LNCAP (cell line): ENCODE measurements around the gene CA7.

Source experiments
- TF ChIP-seq, protein P1 (sequence below): fragments of 450-650 bp; IDR thresholded peaks from 2 replicates; pipeline ENCODE4 v1.5.1; 2017; ENCODE audit warnings: mild to moderate bottlenecking

Gene CA7

DNA sequence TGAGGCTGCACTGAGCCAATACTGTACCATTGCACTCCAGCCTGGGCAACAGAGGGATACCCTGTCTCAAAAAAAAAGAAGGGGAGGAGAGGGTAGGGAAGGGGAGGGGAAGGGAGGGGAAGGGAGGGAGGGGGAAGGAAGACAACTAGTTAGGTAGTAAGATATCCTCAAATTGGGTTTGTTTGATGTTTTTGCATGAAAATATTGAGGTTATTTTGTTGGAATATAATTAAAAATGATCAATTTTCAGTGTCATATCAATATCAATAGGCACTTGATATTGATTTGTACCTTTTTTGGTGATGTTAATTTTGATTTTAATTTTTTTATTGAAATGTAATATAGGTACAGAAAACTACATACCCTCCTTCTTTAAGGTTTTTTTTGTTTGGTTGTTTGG lies 19.5 kb downstream of the CA7 start:
- TF ChIP-seq, protein P1, sequence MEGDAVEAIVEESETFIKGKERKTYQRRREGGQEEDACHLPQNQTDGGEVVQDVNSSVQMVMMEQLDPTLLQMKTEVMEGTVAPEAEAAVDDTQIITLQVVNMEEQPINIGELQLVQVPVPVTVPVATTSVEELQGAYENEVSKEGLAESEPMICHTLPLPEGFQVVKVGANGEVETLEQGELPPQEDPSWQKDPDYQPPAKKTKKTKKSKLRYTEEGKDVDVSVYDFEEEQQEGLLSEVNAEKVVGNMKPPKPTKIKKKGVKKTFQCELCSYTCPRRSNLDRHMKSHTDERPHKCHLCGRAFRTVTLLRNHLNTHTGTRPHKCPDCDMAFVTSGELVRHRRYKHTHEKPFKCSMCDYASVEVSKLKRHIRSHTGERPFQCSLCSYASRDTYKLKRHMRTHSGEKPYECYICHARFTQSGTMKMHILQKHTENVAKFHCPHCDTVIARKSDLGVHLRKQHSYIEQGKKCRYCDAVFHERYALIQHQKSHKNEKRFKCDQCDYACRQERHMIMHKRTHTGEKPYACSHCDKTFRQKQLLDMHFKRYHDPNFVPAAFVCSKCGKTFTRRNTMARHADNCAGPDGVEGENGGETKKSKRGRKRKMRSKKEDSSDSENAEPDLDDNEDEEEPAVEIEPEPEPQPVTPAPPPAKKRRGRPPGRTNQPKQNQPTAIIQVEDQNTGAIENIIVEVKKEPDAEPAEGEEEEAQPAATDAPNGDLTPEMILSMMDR: no peak

- TF ChIP-seq, protein P1: no peak
Observed at GRCh38 chr16:66869424-66869823, 25.2 kb downstream of the CA7 start.

GRCh38 chr16:66871840-66872239 lies 27.6 kb downstream of the CA7 start:
- TF ChIP-seq, protein P1: no peak

DNA sequence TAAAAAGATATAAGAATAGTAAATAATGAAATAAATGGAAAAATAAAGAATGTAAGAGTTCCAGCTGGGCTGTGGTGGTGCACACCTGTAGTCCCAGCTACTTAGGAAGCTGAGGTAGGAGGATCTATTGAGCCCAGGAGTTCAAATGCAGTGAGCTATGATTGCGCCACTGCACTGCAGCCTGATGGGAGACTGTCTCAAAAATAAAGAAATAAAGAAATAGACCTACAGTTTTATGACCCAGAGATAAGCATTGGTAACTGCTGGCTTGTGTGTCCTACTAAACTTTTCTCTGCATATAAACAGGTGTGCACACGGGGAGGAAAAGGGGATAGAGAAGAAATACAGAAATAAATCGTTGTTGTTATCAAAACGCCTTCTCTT lies 28.3 kb downstream of the CA7 start:
- TF ChIP-seq, protein P1: no peak

- TF ChIP-seq, protein P1: peak; percentile 97
Observed at GRCh38 chr16:66872943-66873684, 28.9 kb downstream of the CA7 start.

DNA sequence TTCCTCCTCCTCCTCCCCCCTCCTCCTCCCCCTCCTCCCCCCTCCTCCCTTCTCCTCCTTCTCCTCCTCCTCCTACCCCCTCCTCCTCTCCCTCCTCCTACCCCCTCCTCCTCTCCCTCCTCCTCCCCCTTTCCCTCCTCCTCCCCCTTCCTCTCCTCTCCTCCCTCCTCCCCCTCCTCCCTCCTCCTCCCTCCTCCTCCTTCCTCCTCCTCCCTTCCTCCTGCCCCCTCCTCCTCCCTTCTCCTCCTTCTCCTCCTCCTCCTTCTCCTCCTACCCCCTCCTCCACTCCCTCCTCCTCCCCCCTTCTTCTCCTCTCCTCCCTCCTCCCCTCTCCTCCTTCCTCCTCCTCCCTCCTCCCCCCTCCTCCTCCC lies 29.5 kb downstream of the CA7 start:
- TF ChIP-seq, protein P1: no peak

DNA sequence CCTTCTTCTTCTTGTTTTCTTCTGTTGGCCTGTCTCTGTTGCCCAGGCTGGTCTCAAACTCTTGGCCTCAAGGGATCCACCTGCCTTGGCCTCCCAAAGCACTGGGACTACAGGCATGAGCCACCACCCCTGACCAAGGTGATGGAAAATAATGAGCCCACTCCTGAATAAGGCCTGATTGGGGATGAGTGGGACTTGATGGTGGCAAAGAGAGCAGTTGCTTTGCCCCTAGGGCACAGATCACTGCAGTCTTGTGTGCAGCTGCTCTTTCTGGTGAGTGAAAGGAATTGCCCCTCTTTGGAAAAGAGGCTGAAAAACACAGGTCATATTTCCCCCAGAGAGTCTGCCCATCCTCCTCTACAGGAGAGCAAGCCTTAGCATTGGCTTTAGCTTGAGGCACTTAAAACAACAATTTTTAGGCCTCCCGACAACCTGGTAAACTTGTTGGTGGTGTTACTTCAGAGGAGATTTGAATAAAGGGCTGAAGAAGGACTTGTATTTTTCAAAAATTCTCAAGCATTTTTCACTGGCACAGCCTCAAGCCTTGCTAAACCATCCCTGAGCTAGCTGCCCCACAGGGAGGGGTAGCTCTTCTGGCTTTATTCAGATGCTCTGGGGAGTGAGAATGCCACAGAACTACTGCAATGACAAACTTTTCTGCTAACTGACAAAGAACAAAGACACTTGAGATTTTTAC lies 30.0 kb downstream of the CA7 start:
- TF ChIP-seq, protein P1: no peak
